Stimulated activated CD8-positive, alpha-beta memory T cell treated with anti-CD3 and anti-CD28 coated beads, Interleukin-4, amount 100 ng/mL, for 1 hour (primary cell): Measurements from ENCODE around the gene ANLN.
"Not testable (repeated sequence)": the region's sequence is repeated elsewhere in the genome, so short reads cannot be mapped to it uniquely, and the experiment has no call there.

Experiments
- DNase-seq, 2 donors: peaks; one replicate each; pipeline ENCODE4 v3.0.0-alpha.2; 2020; ENCODE audit warnings: low read depth in 2 of 2, low spot score in 1 of 2

The ANLN gene

DNA sequence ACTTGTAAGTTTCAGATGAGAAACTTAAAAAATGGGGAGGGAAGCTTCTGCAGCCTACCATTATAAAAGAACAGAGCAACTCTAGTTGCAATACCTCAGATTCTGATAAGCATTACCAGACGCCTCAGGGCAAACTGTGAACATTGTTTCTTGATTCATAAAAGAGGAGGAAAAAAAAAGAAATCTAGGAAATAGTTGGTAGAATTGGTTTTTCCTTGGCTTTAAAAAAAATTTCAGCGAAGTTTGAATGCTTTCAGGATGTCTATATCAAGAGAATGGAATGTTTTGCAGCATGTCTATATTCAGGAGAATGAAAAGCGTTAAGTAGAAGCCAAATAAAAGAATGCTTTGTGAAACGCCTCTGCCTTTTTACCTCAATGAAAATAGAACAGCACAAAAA lies 17.5 kb upstream of the ANLN start:
- no peak for DNase-seq

DNA sequence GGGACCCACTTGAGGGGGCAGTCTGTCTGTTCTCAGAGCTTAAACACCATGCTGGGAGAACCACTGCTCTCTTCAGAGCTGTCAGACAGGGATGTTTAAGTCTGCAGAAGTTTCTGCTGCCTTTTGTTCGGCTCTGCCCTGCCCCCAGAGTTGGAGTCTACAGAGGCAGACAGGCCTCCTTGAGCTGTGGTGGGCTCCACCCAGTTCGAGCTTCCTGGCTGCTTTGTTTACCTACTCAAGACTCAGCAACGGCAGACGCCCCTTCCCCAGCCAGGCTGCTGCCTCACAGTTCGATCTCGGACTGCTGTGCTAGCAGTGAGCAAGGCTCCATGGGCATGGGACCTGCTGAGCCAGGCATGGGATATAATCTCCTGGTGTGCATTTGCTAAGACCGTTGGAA lies 11.1 kb upstream of the ANLN start:
- not testable (repeated sequence) for DNase-seq

DNA sequence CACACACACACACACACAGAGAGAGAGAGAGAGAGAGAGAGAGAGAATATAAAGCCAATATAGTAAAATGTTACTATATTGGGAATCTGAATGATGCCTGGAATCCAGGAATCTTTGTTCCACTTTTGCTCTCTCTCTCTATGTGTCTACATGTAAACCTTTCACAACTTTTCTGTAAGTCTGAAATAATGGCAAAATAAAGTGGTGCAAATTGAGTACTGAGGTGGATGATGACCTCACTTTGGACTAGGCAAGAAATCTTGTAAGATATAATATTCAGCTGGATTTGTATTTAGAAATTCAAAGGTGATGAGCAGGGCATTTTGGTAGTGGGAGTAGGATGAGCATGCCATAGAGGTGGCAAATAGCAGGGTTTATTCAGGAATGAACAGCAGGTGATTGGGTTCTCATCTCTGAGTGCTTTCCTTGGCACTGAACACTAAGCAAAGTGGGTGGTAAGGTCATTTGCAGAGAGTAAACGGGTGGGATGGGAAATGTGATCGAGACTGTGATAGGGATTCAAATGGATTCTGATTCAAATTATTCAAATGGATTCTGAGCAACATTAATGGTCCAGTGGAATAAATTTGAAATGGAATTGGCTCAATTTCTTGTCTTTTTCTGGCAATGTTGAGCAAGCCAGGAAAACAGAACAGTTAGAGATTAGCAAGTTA lies 9.7 kb upstream of the ANLN start:
- DNase-seq: no peak

DNA sequence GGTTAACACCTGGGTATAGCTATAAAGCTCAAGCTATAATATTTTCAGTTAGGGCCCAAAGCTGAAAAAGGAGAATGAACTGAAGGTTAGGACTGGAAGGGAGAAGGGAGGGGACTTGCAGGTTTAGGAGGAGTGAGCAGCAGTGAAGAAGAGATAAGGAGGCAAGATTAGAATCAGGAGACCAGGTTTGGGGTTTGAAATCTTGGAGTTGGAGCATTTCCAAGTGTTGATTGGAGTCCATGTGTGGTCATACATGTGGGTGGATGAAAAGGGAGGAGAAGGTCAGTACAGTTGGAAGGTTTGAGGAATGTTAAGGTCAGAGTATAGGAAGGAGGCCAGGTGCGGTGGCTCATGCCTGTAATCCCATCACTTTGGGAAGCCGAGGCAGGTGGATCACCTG lies 8.6 kb upstream of the ANLN start:
- DNase-seq: no peak

DNA sequence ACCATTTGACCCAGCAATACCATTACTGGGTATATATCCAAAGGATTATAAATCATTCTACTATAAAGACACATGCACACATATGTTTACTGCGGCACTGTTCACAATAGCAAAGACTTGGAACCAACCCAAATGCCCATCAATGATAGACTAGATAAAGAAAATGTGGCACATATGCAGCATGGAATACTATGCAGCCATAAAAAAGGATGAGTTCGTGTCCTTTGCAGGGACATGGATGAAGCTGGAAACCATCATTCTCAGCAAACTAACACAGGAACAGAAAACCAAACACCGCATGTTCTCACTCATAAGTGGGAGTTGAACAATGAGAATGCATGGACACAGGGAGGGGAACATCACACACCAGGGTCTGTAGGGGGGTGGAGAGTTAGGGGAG lies 6.4 kb upstream of the ANLN start:
- DNase-seq: not testable (repeated sequence)

DNA sequence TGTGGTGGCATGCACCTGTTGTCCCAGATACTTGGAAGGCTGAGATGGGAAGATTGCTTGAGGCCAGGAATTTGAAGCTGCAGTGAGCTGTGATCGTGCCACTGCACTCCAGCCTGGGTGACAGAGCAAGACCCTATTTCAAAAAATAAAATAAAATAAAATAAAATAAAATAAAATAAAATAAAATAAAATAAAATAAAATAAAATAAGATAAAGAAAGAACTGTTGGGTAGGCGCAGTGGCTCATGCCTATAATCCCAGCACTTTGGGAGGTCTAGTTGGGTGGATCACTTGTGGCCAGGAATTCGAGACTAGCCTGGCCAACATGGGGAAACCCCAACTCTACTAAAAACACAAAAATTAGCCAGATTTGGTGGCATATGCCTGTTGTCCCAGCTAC lies 4.0 kb upstream of the ANLN start:
- not testable (repeated sequence) for DNase-seq

DNA sequence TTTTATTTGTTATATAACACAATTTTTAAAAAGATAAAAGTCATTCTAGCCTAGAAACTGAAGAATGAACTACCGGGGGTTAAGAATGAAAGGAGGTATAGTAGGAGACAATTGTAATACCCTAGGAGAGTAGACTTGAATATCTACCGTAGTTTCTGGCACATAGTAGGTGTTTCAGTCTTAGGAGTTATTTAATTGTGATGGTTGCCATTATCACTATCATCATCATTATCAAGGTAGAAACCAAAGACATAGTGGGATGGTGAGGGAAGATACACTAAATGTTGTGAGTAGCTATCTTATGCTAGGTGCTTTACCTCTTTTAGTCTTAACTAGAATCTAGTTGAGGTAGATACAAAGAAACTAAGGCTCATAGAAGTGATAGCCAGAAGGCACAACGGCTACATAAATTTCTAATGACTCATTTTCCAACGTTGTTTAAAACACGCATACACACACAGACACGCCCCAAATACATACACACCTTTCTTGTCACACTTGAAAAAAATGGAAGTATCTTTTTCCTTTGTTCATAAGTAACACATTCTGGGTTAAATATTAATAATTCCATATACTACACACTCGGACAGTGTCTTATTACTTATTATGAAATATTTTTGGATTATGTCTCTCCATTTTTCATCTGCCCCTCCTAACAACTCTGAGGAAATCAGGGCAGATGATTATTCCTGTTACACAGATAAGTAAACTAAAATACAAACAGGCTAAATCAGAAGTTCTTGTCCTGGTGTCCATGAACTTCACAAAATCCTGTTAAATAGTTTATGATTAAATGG lies 2.0 kb upstream of the ANLN start:
- DNase-seq: no peak

DNA sequence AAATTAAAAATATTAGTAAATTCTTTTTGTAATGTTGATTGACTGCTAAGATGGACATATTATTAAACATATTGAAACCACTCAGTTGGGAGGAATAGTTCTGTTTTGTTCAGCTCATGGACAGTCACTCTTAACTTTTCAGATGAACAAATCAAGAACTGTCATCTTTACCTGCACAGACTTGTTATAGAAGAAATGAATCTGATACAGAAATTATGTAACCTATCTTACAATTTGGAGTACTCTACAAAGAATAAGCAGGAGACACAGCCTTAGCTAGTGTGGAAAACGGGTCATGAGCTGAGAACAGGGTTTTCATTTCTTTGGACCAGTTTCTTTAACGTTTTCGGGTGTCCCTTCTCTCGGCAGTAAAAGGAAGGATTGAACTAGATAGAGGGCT lies 1.2 kb upstream of the ANLN start:
- DNase-seq: no peak

DNA sequence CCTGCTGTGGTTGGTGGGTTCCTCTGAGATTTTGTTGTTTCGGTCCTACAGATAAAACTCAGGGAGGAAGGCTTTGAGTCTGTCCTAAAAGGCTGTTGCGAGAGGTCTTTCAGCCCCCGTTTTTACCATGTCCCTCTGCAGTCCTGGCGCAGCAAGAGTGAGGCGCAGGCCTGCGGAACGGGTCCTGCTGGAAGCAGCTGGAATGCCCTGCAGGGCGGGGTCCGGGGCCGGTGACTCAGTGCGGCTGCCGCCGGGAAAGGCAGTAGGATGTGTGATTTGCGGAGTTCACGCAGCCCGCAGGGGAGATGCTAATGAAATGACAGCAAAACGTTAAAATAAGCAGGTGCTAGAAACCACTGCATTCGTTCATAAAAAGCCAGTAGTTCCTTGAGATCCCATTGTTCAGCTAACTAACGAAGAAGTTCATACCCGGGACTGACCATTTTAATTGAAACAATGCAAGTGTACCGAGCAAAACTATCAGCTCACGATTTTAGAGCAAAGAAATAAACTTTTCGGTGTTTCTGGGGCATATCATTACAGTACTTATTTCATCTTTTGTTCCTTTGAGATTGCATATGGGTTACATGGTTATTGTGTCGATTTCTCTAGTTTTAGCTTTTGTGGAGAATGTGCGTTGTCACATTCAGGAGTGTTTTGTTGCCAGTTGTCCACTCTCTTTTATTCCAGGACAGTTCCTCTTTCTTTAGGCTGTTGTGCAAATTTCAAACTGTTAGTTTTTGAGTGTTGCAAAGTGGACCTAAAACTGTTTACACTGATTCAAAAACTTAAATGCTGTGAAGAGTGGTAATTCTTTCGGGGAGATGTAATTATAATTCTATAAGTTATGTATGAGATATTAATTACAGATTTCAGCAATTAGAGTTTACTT lies 783 bp downstream of the ANLN start:
- peak in 1 of 2 donors; percentile 5 for DNase-seq

DNA sequence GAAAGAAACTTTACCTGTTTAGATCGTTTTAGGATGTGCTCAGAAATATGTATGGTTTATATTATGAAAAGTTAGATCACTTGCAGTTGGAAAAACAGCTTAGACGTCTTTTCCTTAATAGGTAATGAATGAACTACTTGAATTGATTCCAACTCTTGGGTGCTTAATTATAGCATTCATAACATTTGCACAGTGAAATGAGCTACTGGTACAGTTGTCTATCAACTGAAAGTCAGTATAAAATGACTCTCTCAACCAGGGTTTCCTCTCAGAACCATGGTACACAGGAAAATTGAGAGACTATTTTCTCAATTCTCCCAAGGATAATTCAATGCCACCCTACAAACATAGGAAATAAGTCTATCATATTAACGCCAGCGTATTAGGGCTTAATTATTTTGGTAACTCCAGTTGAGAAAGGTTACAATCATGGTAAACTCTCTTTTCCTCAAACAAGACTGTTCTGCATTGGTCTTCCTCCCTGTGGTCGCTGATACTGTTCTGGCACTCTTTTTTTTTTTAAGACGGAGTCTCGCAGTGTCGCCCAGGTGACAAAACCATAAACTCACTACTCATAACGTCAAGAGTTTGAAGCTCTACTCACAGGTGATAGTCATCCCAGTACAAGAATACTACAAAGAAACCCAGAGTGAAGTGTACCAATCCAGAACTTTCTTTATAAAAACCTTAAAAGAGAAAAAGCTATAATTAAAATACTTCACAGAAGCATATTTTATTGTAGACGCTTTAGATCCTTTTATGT lies 2.0 kb downstream of the ANLN start:
- DNase-seq: no peak

DNA sequence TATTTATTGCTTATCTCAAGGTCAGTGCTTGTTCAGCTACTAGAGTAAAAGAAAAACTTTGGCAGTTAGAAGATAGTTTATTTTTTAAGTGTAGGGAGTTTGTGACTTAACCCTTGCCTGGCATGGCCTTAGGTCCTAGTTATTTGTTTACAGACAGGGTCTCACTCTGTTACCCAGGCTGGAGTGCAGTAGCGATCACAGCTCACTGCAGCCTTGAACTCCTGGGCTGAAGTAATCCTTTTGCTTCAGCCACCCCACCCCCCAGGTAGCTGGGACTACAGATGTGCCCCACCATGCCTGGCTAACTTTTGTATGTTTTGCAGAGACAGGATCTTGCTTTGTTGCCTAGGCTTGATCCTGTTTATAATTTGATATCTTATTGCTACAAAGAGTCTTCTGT lies 4.2 kb downstream of the ANLN start:
- no peak for DNase-seq

DNA sequence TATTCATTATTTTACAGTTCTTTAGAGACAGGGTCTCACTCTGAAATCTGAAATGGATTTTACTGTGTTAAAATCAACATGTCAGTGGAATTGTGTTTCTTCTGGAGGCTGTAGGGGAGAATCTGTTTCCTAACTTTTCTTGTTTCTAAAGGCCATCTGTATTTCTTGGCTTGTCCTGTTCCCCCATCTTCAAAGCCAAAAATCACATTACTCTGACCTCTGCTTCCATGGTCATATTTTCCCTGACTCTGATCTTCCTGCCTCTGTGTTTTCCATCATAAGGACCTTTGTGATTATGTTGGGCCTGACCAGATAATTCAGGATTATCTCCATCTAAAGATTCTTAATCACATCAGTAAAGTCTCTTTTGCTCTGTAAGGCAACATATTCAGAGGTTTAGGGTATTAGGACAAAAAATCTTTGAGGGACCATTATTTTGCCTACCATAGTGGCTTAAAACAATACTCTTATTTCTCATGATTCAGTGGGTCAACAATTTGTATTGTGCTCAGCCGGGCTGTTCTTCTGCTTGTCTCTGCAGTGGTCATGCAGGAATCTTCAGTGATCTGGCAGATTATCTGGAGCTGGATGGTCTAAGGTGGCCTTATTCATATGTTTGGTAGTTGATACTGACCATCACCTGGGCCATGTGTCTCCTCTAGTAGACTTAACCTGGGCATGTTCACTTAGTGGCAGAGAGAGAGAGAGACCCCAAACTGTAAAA lies 5.7 kb downstream of the ANLN start:
- no peak for DNase-seq

DNA sequence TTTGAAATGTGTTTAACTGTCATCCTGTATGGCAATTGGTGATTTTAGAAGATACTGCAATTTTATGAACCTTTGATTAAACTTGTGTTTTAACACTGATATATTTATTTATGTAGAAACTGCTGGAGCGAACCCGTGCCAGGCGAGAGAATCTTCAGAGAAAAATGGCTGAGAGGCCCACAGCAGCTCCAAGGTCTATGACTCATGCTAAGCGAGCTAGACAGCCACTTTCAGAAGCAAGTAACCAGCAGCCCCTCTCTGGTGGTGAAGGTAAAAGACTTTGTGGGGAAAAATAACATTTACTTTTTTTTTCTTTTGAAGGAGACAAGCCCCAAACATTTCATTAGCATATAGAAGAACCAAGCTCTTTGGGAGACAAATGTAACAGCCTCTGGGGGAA lies 6.5 kb downstream of the ANLN start:
- no peak for DNase-seq

DNA sequence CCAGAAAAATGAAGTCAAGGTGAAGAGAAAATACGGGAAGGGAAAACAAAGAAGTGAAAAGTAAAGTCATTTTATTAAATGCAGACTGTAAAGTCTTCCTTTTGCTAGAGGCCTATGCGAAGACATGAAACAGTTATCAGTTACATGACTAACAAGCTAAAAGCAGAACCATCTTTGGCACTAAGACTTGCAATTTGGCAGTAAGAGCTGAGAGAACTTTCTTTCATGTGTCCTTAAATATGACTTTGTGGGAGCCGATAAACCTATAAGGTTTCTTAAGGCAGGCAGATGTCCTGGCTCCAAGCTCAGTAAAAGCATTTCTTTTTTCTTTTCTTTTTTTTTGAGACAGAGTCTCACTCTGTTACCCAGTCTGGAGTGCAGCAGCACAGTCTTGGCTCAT lies 10.4 kb downstream of the ANLN start:
- DNase-seq: no peak

DNA sequence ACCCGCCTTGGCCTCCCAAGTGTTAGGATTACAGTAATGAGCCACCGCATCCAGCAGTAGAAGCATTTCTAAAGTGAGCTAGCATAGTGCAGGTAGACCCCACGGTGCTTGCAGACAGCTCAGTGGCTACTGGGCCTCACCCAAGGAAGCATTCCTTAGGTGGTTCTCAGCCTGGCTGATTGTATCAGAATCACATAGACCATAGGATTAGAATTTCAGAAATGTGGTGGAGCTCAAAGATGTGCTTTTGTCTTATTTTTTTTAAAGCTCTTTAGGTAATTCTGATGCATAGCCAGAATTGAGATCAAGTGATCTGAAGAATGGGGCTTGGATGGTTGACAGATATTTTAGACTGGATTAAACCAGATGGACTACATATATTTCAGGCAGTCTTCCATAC lies 10.9 kb downstream of the ANLN start:
- DNase-seq: no peak

DNA sequence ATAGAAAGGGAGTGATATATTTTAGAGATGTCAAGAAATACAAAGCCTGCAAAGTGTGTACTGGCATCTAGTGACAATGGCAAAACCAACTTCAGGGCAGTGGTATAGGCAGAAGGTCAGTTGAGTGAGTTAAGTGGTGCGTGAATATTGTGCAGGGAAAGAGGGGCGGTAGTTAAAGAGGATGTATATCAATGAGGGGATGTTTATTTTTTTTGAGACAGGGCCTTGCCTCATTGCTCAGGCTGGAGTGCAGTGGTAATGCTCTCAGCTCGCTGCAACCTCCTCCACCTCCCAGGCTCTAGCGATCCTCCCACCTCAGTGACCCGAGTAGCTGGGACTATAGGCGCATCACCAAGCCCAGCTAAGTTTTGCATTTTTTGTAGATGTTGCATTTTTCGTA lies 13.8 kb downstream of the ANLN start:
- no peak for DNase-seq

DNA sequence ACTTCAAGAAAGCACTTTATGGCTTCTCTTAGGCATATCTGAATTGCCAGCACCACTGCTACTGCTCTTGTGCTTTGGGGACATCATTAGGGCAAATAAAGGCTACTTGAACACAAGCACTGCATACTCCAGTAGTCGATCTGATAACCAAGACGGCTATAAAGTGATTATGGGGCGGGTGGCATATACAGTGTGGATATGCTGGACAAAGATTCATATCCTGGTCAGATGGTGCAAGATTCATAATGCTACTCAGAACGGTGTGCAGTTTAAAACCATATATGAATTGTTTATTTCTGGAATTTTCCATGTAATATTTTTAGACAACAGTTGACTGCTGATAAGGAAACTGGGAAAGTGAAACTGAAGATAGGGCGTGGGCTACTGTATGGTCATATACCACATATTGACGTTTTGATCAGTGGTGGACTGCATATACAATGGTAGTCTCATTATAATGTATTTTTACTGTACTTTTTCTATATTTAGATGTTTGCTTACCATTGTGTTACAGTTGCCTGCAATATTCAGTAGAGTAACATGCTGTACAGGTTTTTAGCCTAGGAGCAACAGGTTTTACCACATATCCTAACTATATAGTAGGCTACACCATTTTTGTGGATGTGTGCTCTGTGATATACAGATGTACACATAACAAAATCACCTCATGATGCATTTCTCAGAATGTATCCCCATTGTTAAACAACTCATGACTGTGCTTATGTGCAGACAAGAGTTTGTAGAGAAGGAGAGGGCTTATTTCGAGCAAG lies 15.2 kb downstream of the ANLN start:
- DNase-seq: no peak

DNA sequence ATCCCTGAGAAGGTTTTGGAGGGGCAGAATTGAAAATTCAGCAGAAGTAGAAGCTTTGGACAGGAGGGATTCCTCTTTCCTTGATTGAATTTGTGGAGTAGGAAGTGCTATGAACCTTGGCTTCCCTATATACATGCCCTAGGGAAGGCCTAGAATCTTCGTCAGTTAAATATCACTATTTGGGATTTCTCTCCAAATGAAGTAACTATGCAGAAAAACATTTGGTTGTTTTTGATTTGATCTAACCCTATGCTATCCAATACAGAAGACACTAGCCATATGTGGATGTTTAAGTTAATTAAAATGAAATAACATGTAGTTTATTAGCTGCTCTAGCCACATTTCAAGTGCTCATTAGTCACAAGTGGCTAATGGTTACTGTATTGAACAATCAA lies 15.7 kb downstream of the ANLN start:
- no peak for DNase-seq

DNA sequence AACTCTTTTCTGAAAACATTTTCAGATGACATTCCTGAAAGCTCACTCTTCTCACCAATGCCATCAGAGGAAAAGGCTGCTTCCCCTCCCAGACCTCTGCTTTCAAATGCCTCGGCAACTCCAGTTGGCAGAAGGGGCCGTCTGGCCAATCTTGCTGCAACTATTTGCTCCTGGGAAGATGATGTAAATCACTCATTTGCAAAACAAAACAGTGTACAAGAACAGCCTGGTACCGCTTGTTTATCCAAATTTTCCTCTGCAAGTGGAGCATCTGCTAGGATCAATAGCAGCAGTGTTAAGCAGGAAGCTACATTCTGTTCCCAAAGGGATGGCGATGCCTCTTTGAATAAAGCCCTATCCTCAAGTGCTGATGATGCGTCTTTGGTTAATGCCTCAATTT lies 16.5 kb downstream of the ANLN start:
- DNase-seq: no peak
